ENCODE data around the gene ZNF205. TPM values are rescaled to one million over a fixed set of nuclear protein-coding genes. Genes with fewer than 3 reads are reported as not detected.

ZNF205 gene
- total and polyA plus RNA-seq, 9 of the 15 experiments (the other 6 are each of a cell fraction or from before 2014, with no cell fraction given), result 2.4 to 11.8 (median 5.1) TPM; not detected in 2

GRCh38 chr16:3158510-3159314 lies 46.3 kb downstream of the ZNF205 start (continued):
- no peak for TF ChIP-seq PATZ1 (CRISPR knock-in tag; IDR thresholded peaks at IDR 0.05; ENCODE audit: borderline replicate concordance)
- 0 out of 2 replicates have a peak, but pooled peaks have one; percentile 49 for TF ChIP-seq KDM2B (CRISPR knock-in tag; IDR thresholded peaks at IDR 0.05)
- no peak for TF ChIP-seq ZNF143 (CRISPR knock-in tag; IDR thresholded peaks at IDR 0.05)
- 0 out of 2 replicates have a peak, but pooled peaks have one; percentile 17 for TF ChIP-seq JUND (IDR thresholded peaks at IDR 0.05; ENCODE audit: borderline replicate concordance, low read depth, low read length)
- TF ChIP-seq JUND (tag; IDR thresholded peaks at IDR 0.05; ENCODE audit: borderline replicate concordance, low read depth, low read length), result no peak
- peak; percentile 70 for TF ChIP-seq GABPA (tag; conservative IDR thresholded peaks at IDR 0.05; ENCODE audit: low read depth)
- no peak for TF ChIP-seq DACH1 (IDR thresholded peaks at IDR 0.05; ENCODE audit: partially characterized antibody)
- no peak for TF ChIP-seq HINFP (tag; conservative IDR thresholded peaks at IDR 0.05; ENCODE audit: low read depth)
- no peak for TF ChIP-seq BMI1 (IDR thresholded peaks at IDR 0.05; ENCODE audit: low read length)
- TF ChIP-seq ZNF695 (CRISPR knock-in tag; IDR thresholded peaks at IDR 0.05), result no peak
- TF ChIP-seq MYBL2 (IDR thresholded peaks at IDR 0.05; ENCODE audit: low read depth), result no peak
- TF ChIP-seq MYBL2 (CRISPR knock-in tag; IDR thresholded peaks at IDR 0.05; ENCODE audit: borderline replicate concordance), result no peak
- no peak for TF ChIP-seq MAFF (IDR thresholded peaks at IDR 0.05; ENCODE audit: low read length)
- no peak for TF ChIP-seq TOE1 (IDR thresholded peaks at IDR 0.05; ENCODE audit: borderline replicate concordance)
- TF ChIP-seq TOE1 (CRISPR knock-in tag; IDR thresholded peaks at IDR 0.05; ENCODE audit: borderline replicate concordance, low read depth), result no peak
- peak; percentile 49 for TF ChIP-seq TAF1 (IDR thresholded peaks at IDR 0.05; ENCODE audit: control insufficient read depth, extremely low read depth, insufficient read depth, low read length, severe bottlenecking)
- TF ChIP-seq MEIS2 (IDR thresholded peaks at IDR 0.05; ENCODE audit: partially characterized antibody), result no peak
- TF ChIP-seq MEF2D (tag; conservative IDR thresholded peaks at IDR 0.05; ENCODE audit: low read depth), result no peak
- no peak for TF ChIP-seq ZNF512 (tag; IDR thresholded peaks at IDR 0.05)
- TF ChIP-seq ZNF584 (CRISPR knock-in tag; IDR thresholded peaks at IDR 0.05; ENCODE audit: low read depth), result no peak
- no peak for TF ChIP-seq FOXJ2 (tag; IDR thresholded peaks at IDR 0.05)
- TF ChIP-seq ZNF311 (CRISPR knock-in tag; IDR thresholded peaks at IDR 0.05), result no peak
- TF ChIP-seq XRCC5 (IDR thresholded peaks at IDR 0.05; ENCODE audit: low read depth, low read length), result 0 out of 2 replicates have a peak, but pooled peaks have one; percentile 38
- no peak; the same call in 1 of the 2 replicates for TF ChIP-seq LCOR (CRISPR knock-in tag; IDR thresholded peaks at IDR 0.05)
